Stimulated activated CD8-positive, alpha-beta memory T cell treated with anti-CD3 and anti-CD28 coated beads, Interleukin-4, amount 100 ng/mL, for 24 hours (primary cell): Measurements from ENCODE around the gene CIDEC.
A peak's percentile ranks its signal among the peaks of the same experiment; 100 is the strongest.

ENCODE experiments used
- DNase-seq: peaks from one replicate; pipeline ENCODE4 v3.0.0-alpha.2; 2020; ENCODE audit warnings: low read depth

Gene CIDEC

GRCh38 chr3:9879830-9880549, at the start of gene CIDEC:
CIDEC (minus strand) TSS chr3:9880253; CDS start chr3:9878486, 1,767 bp downstream.
- no peak for DNase-seq

GRCh38 chr3:9928158-9928557, 48.1 kb upstream of the CIDEC start:
- DNase-seq, result no peak

- no peak for DNase-seq
Observed at GRCh38 chr3:9918261-9919038, 38.4 kb upstream of the CIDEC start.

- no peak for DNase-seq
Observed at GRCh38 chr3:9917820-9918219, 37.8 kb upstream of the CIDEC start.

- peak; percentile 30 for DNase-seq
Observed at GRCh38 chr3:9916734-9917680, 37.0 kb upstream of the CIDEC start, which contains the start of gene IL17RC. IL17RC (plus strand) TSS chr3:9917098; CDS start chr3:9917316, 218 bp downstream.

- no peak for DNase-seq
Observed at GRCh38 chr3:9916346-9916733, 36.3 kb upstream of the CIDEC start.

- no peak for DNase-seq
Observed at GRCh38 chr3:9915254-9916141, 35.4 kb upstream of the CIDEC start.

- DNase-seq, result no peak
Observed at GRCh38 chr3:9914559-9915253, 34.7 kb upstream of the CIDEC start.

GRCh38 chr3:9914011-9914410, 34.0 kb upstream of the CIDEC start:
- DNase-seq, result no peak

- DNase-seq, result no peak
Observed at GRCh38 chr3:9913601-9914000, 33.5 kb upstream of the CIDEC start.

GRCh38 chr3:9912294-9912935, 32.4 kb upstream of the CIDEC start:
- no peak for DNase-seq

- no peak for DNase-seq
Observed at GRCh38 chr3:9911863-9912262, 31.8 kb upstream of the CIDEC start.

- no peak for DNase-seq
Observed at GRCh38 chr3:9909221-9910013, 29.4 kb upstream of the CIDEC start.

GRCh38 chr3:9908286-9908685, 28.2 kb upstream of the CIDEC start:
- DNase-seq, result no peak

GRCh38 chr3:9906480-9906879, 26.4 kb upstream of the CIDEC start:
- no peak for DNase-seq

GRCh38 chr3:9903904-9904303, 23.9 kb upstream of the CIDEC start:
- no peak for DNase-seq

GRCh38 chr3:9903238-9903624, 23.2 kb upstream of the CIDEC start:
- no peak for DNase-seq

- no peak for DNase-seq
Observed at GRCh38 chr3:9902372-9903237, 22.6 kb upstream of the CIDEC start, which contains the start of gene IL17RE. IL17RE (plus strand) TSS chr3:9902848; CDS start chr3:9902933, 85 bp downstream.
